Astrocyte (in vitro differentiated cells and primary cell): ENCODE measurements around the gene KDM3B.
"Not testable (repeated sequence)": the region's sequence is repeated elsewhere in the genome, so short reads cannot be mapped to it uniquely, and the experiment has no call there.

Source experiments
- EZH2 ChIP-seq: IDR thresholded peaks from 2 replicates; pipeline ENCODE4 v1.6.1; 2012; ENCODE audit warnings: mild to moderate bottlenecking, low read length, inconsistent platforms; ENCODE audit not compliant: insufficient read depth
- TF ChIP-seq, protein P1 (sequence below): IDR thresholded peaks from 2 replicates; pipeline ENCODE4 v1.5.1; 2011; ENCODE audit warnings: low read depth, mild to moderate bottlenecking, inconsistent platforms, low read length, moderate library complexity; ENCODE audit not compliant: insufficient read depth

DNA sequence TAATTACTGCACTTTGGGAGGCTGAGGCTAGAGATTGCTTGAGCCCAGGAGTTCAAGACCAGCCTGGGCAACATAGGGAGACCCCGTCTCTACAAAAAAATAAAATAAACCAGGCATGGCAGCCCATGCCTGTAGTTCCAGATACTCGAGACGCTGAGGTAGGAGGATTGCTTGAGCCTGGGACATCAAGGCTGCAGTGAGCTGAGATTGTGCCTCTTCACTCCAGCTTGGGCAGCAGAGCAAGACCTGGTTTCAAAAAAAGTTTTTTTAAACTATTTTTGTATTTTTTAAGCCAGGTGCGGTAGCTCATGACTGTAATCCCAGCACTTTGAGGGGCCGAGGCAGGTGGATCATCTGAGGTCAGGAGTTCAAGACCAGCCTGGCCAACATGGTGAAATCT, 120.7 kb downstream of the KDM3B start:
- TF ChIP-seq, protein P1, sequence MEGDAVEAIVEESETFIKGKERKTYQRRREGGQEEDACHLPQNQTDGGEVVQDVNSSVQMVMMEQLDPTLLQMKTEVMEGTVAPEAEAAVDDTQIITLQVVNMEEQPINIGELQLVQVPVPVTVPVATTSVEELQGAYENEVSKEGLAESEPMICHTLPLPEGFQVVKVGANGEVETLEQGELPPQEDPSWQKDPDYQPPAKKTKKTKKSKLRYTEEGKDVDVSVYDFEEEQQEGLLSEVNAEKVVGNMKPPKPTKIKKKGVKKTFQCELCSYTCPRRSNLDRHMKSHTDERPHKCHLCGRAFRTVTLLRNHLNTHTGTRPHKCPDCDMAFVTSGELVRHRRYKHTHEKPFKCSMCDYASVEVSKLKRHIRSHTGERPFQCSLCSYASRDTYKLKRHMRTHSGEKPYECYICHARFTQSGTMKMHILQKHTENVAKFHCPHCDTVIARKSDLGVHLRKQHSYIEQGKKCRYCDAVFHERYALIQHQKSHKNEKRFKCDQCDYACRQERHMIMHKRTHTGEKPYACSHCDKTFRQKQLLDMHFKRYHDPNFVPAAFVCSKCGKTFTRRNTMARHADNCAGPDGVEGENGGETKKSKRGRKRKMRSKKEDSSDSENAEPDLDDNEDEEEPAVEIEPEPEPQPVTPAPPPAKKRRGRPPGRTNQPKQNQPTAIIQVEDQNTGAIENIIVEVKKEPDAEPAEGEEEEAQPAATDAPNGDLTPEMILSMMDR = not testable (repeated sequence)
- not testable (repeated sequence) for TF ChIP-seq EZH2
